ENCODE results near the gene SMARCD3. TPM values are rescaled to one million over a fixed set of nuclear protein-coding genes. Genes with fewer than 3 reads are reported as not detected.

SMARCD3 gene
- total RNA-seq, 1 experiment from 2014 or later, result 30.3 TPM

- POLR2A ChIA-PET, result no interaction called here
- no peaks in the 10 kb centered on the region for H3K27me3 ChIP-seq (ENCODE audit: insufficient read depth, low read length)
These were observed 12.0 kb upstream of the SMARCD3 start for GRCh38 chr7:151260471-151260870.

More at GRCh38 chr7:151260471-151260870, 12.0 kb upstream of the SMARCD3 start:
- Histone ChIP-seq H3K36me3 (ENCODE audit: control insufficient read depth in 1 of 2, insufficient read depth in 2 of 2, low read length in 2 of 2) (no peaks in the 10 kb centered on the region), H3K4me1 (ENCODE audit: control insufficient read depth in 1 of 2, insufficient read depth in 2 of 2, low read length in 2 of 2) (no peaks in the 10 kb centered on the region), H4K20me1 (ENCODE audit: insufficient read depth) (no peaks in the 10 kb centered on the region), H3K79me2 (ENCODE audit: insufficient read depth, low read length) (no peaks in the 10 kb centered on the region), H2AFZ (ENCODE audit: low read depth, low read length, poor library complexity, severe bottlenecking) (no peak overlapping the region), H3K4me3 (replicated peaks in 1 of 2; ENCODE audit: low read depth in 1 of 2, low read length in 2 of 2) (no peak overlapping the region), H3K9me3 (ENCODE audit: control insufficient read depth in 1 of 2, insufficient read depth in 1 of 2, low read depth in 1 of 2, low read length in 2 of 2) (no peaks in the 10 kb centered on the region), H3K9ac (ENCODE audit: low read length) (no peak overlapping the region), H3K4me2 (ENCODE audit: low read length) (no peak overlapping the region), H3K9me2 (ENCODE audit: insufficient read depth) (no peaks in the 10 kb centered on the region), H3K27ac (ENCODE audit: low read depth, low read length) (no peak overlapping the region)
- ChIA-PET CTCF (no interaction called here), RAD21 (ENCODE audit: low non-redundant PET in 1 of 2, low total read pairs in 2 of 2, uncharacterized antibody in 2 of 2, unreplicated experiment in 2 of 2) (no interaction called here)
- ATAC-seq (no peak), DNase-seq (ENCODE audit: low read depth, low spot score) (no peak)
- no peak for TF ChIP-seq POLR2A (IDR thresholded peaks at IDR 0.05; ENCODE audit: borderline replicate concordance, extremely low read depth, insufficient read depth, insufficient read length)
- no peak for TF ChIP-seq CEBPB (IDR thresholded peaks at IDR 0.05; ENCODE audit: low read depth)
- no peak for TF ChIP-seq MAX (IDR thresholded peaks at IDR 0.05)
- no peak for TF ChIP-seq SRF (IDR thresholded peaks at IDR 0.05; ENCODE audit: low read depth)
- no peak for TF ChIP-seq RAD21 (IDR thresholded peaks at IDR 0.05; ENCODE audit: low read depth)
- TF ChIP-seq CTCF (IDR thresholded peaks at IDR 0.05 in 2 of 3, conservative IDR thresholded peaks at IDR 0.05 in 1 of 3; ENCODE audit: borderline replicate concordance in 1 of 3, insufficient read depth in 1 of 3, low read depth in 2 of 3, low read length in 2 of 3), result no peak
- TF ChIP-seq ZFX (IDR thresholded peaks at IDR 0.05), result no peak
- TF ChIP-seq FOSL1 (IDR thresholded peaks at IDR 0.05; ENCODE audit: low read depth), result no peak
- intact Hi-C loops (cut with micrococcal nuclease), result no loop called here
- no TSS peak for BruUV-seq (replicated peaks)
